PC-3 (cell line): Measurements from ENCODE around the gene GOLGA6L25. TPM values are rescaled to one million over a fixed set of nuclear protein-coding genes. Genes with fewer than 3 reads are reported as not detected.
"Not testable (repeated sequence)": the region's sequence is repeated elsewhere in the genome, so short reads cannot be mapped to it uniquely, and the experiment has no call there.

Source experiments
- ATAC-seq: fragments of 200-7000 bp; cut with Tn5 transposase; 2 replicates; pipeline ENCODE4 v1.9.1; 2020; ENCODE audit warnings: mild to moderate bottlenecking, moderate library complexity
- BruUV-seq: library from RNA; stranded (reverse); fragments of 400-500 nt; replicated peaks from 2 replicates; lab custom pipeline; 2021; lab: Mats Ljungman, UMichigan
- CTCF ChIA-PET: fragments of 300-600 bp; sonication (Branson Sonifier 250); formaldehyde crosslinking; loops from one replicate; lab custom pipeline; 2022; ENCODE audit warnings: antibody characterized with exemption; lab: Charles Lee
- POLR2A ChIA-PET: fragments of 300-600 bp; sonication (Branson Sonifier 250); formaldehyde crosslinking; loops from one replicate; lab custom pipeline; 2022; ENCODE audit warnings: antibody characterized with exemption; ENCODE audit not compliant: unreplicated experiment; lab: Charles Lee
- DNase-seq: peaks from one replicate; pipeline ENCODE4 v3.0.0-alpha.2; 2015
- H2AFZ ChIP-seq: fragments of 300-600 bp; sonication (generic); 2 replicates; pipeline ENCODE4 v1.6.0; 2016; ENCODE audit warnings: antibody characterized with exemption, low read length
- H3F3A ChIP-seq: fragments of 300-600 bp; sonication (generic); one replicate; pipeline ENCODE4 v1.6.0; 2017; ENCODE audit warnings: antibody characterized with exemption, low read length, control low read depth, mild to moderate bottlenecking; ENCODE audit not compliant: unreplicated experiment
- H3K27ac ChIP-seq: fragments of 300-600 bp; sonication (generic); 2 replicates; pipeline ENCODE4 v1.5.1; 2016; ENCODE audit warnings: mild to moderate bottlenecking, low read length
- H3K27me3 ChIP-seq: fragments of 300-600 bp; sonication (generic); 2 replicates; pipeline ENCODE4 v1.6.1; 2016; ENCODE audit warnings: low read length, mixed read lengths
- H3K36me3 ChIP-seq: fragments of 300-600 bp; sonication (generic); 2 replicates; pipeline ENCODE4 v1.6.1; 2016; ENCODE audit warnings: low read depth, mixed run types, low read length, mixed read lengths
- H3K4me1 ChIP-seq: fragments of 300-600 bp; sonication (generic); 2 replicates; pipeline ENCODE4 v1.5.1; 2016; ENCODE audit warnings: low read length; ENCODE audit not compliant: insufficient read depth
- H3K4me2 ChIP-seq: fragments of 300-600 bp; sonication (generic); 2 replicates; pipeline ENCODE4 v1.6.0; 2016; ENCODE audit warnings: low read length
- H3K4me3 ChIP-seq: fragments of 300-600 bp; sonication (generic); 2 replicates; pipeline ENCODE4 v1.5.1; 2016; ENCODE audit warnings: mild to moderate bottlenecking, low read length, mixed read lengths
- H3K79me2 ChIP-seq: fragments of 300-600 bp; sonication (generic); 2 replicates; pipeline ENCODE4 v1.6.1; 2017; ENCODE audit warnings: low read length, mixed read lengths
- H3K9ac ChIP-seq: fragments of 300-600 bp; sonication (generic); 2 replicates; pipeline ENCODE4 v1.6.0; 2016; ENCODE audit warnings: mild to moderate bottlenecking, low read length
- H3K9me2 ChIP-seq: fragments of 300-600 bp; sonication (generic); replicated peaks from 2 replicates; pipeline ENCODE4 v1.6.1; 2016; ENCODE audit warnings: mixed run types, low read length, mixed read lengths
- H3K9me3 ChIP-seq: fragments of 300-600 bp; sonication (generic); 2 replicates; pipeline ENCODE4 v1.6.1; 2016; ENCODE audit warnings: low read length, mixed read lengths
- H4K20me1 ChIP-seq: fragments of 300-600 bp; sonication (generic); 2 replicates; pipeline ENCODE4 v1.6.1; 2016; ENCODE audit warnings: low read length, mixed read lengths
- intact Hi-C: fragments of 100-400 bp; cut with micrococcal nuclease; formaldehyde crosslinking; loops from 2 replicates; pipeline ENCODE4 v1.9.0; 2023
- total RNA-seq: library from RNA; depleted of rRNA; stranded (reverse); fragments of >200 nt; gene quantifications from 2 replicates; pipeline ENCODE4 v1.2.3, GENCODE V29; 2014

GOLGA6L25 gene
- total RNA-seq, 1 experiment from 2014 or later, result not detected

GRCh38 chr15:28588977-28589606 is 35.7 kb downstream of the GOLGA6L25 start:
- BruUV-seq, POLR2A ChIA-PET: not testable (repeated sequence)

GRCh38 chr15:28589769-28590168 is 36.4 kb downstream of the GOLGA6L25 start:
- Histone ChIP-seq H3K4me2 (peak overlapping the region; percentile 48), H3K4me3 (peak overlapping the region; percentile 50)
- intact Hi-C loops, H3K4me1 ChIP-seq, H2AFZ ChIP-seq, H3F3A ChIP-seq, H3K27ac ChIP-seq, H3K27me3 ChIP-seq, DNase-seq, ATAC-seq, H3K9me2 ChIP-seq, H3K79me2 ChIP-seq, H3K9me3 ChIP-seq, H4K20me1 ChIP-seq, CTCF ChIA-PET, BruUV-seq, POLR2A ChIA-PET, H3K9ac ChIP-seq, H3K36me3 ChIP-seq: not testable (repeated sequence)

More at GRCh38 chr15:28588977-28589606, 35.7 kb downstream of the GOLGA6L25 start:
- H3K9ac ChIP-seq, H3K4me2 ChIP-seq, H2AFZ ChIP-seq, H3K79me2 ChIP-seq, H3F3A ChIP-seq, H4K20me1 ChIP-seq, H3K9me3 ChIP-seq, H3K27ac ChIP-seq, H3K4me3 ChIP-seq, H3K4me1 ChIP-seq, H3K36me3 ChIP-seq, DNase-seq, H3K9me2 ChIP-seq, intact Hi-C loops, CTCF ChIA-PET, H3K27me3 ChIP-seq: not testable (repeated sequence)
- peak; percentile 43; the same call in 1 of the 2 replicates for ATAC-seq

- DNase-seq, H3K9me3 ChIP-seq, ATAC-seq, H3K4me2 ChIP-seq, H3F3A ChIP-seq, intact Hi-C loops, H3K9me2 ChIP-seq, POLR2A ChIA-PET, H4K20me1 ChIP-seq, H3K27ac ChIP-seq, H3K4me3 ChIP-seq, H3K36me3 ChIP-seq, CTCF ChIA-PET, H3K79me2 ChIP-seq, H3K27me3 ChIP-seq, H3K9ac ChIP-seq, H2AFZ ChIP-seq, H3K4me1 ChIP-seq, BruUV-seq: not testable (repeated sequence)
Measured at GRCh38 chr15:28592395-28592794, 39.0 kb downstream of the GOLGA6L25 start.

- POLR2A ChIA-PET, DNase-seq, H2AFZ ChIP-seq, ATAC-seq, H3F3A ChIP-seq, H3K27ac ChIP-seq, H3K27me3 ChIP-seq, H3K4me2 ChIP-seq, H3K79me2 ChIP-seq, H3K9me3 ChIP-seq, CTCF ChIA-PET, H3K4me1 ChIP-seq, H3K9ac ChIP-seq, H3K9me2 ChIP-seq, H4K20me1 ChIP-seq, H3K36me3 ChIP-seq, H3K4me3 ChIP-seq, intact Hi-C loops: not testable (repeated sequence)
- TSS peak; percentile 3 for BruUV-seq
Measured at GRCh38 chr15:28593424-28594129, 40.2 kb downstream of the GOLGA6L25 start.

- ATAC-seq, intact Hi-C loops, H3K9me3 ChIP-seq, BruUV-seq, H4K20me1 ChIP-seq, H3K27ac ChIP-seq, H3K36me3 ChIP-seq, H3K9ac ChIP-seq, H2AFZ ChIP-seq, H3K4me1 ChIP-seq, H3K4me2 ChIP-seq, H3K27me3 ChIP-seq, H3K9me2 ChIP-seq, H3F3A ChIP-seq, H3K4me3 ChIP-seq, H3K79me2 ChIP-seq, POLR2A ChIA-PET, CTCF ChIA-PET, DNase-seq: not testable (repeated sequence)
Measured at GRCh38 chr15:28597471-28597870, 44.1 kb downstream of the GOLGA6L25 start.

GRCh38 chr15:28598209-28598608 is 44.8 kb downstream of the GOLGA6L25 start:
- H3K4me1 ChIP-seq, H3K9me2 ChIP-seq, H2AFZ ChIP-seq, H3K4me2 ChIP-seq, H3K9me3 ChIP-seq, ATAC-seq, BruUV-seq, H3K4me3 ChIP-seq, H3K9ac ChIP-seq, DNase-seq, CTCF ChIA-PET, intact Hi-C loops, H3K27me3 ChIP-seq, H3K36me3 ChIP-seq, H3K27ac ChIP-seq, H3F3A ChIP-seq, H3K79me2 ChIP-seq, H4K20me1 ChIP-seq, POLR2A ChIA-PET: not testable (repeated sequence)
